GM13977 (cell line): ENCODE results near the gene RCN1.

ENCODE experiments used
- DNase-seq: peaks from one replicate; pipeline ENCODE4 v3.0.0; 2012; ENCODE audit warnings: low spot score
- CTCF ChIP-seq: IDR thresholded peaks from 2 replicates; pipeline ENCODE4 v1.5.1; 2012; ENCODE audit warnings: mild to moderate bottlenecking, control low read depth; ENCODE audit not compliant: insufficient read depth; ENCODE audit errors: extremely low read depth, missing control alignments
- in situ Hi-C: fragments of 300-500 bp; cut with MboI; formaldehyde crosslinking; loops from one replicate; pipeline ENCODE4 v1.12.0; 2022; ENCODE audit warnings: low sequenced_read_pairs, low pct_unique_long_range_greater_than_20kb, mixed read lengths, inconsistent platforms; ENCODE audit not compliant: unreplicated experiment

Gene RCN1

GRCh38 chr11:32109592-32109991, 18.7 kb downstream of the RCN1 start:
- DNase-seq: no peak
- in situ Hi-C loops: no loop called here
- no peak for TF ChIP-seq CTCF

- DNase-seq: no peak
- no peak for TF ChIP-seq CTCF
- in situ Hi-C loops: no loop called here
These were observed 19.9 kb downstream of the RCN1 start for GRCh38 chr11:32110795-32111194.

GRCh38 chr11:32113200-32113919, 22.5 kb downstream of the RCN1 start:
- DNase-seq: no peak
- in situ Hi-C loops: no loop called here
- TF ChIP-seq CTCF: no peak

- TF ChIP-seq CTCF: no peak
- no peak for DNase-seq
- in situ Hi-C loops: no loop called here
These were observed 23.0 kb downstream of the RCN1 start for GRCh38 chr11:32113920-32114203.

GRCh38 chr11:32115446-32115845, 24.6 kb downstream of the RCN1 start:
- TF ChIP-seq CTCF: no peak
- in situ Hi-C loops: no loop called here
- DNase-seq: no peak

DNA sequence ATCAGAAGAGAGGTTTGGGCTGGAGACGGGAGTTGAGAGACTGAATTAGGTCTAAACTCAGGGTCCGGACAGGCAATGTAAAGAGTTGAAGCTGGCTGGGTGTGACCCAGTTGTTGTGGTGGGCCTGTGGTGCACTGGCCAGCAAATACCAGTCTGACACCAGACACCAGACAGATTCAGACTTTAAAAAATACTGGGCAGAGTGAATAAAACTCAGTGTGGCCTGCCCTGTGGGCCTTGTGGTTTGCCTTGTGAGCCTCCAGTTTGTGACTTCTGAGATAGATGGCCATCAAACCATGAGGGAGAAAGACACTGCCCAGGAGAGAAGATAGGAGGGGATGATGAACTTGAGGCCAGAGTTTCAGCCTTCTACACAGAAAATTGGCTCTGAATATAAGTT, 25.8 kb downstream of the RCN1 start:
- DNase-seq: no peak
- TF ChIP-seq CTCF: no peak
- in situ Hi-C loops: no loop called here
